Measurements from ENCODE around the gene TMEM38B. TPM values are rescaled to one million over a fixed set of nuclear protein-coding genes. Genes with fewer than 3 reads are reported as not detected.
"Not testable (repeated sequence)": the region's sequence is repeated elsewhere in the genome, so short reads cannot be mapped to it uniquely, and the experiment has no call there.

TMEM38B gene
- total and polyA plus RNA-seq, 3 experiments from 2014 or later: 16.1 to 19.2 (median 18.5) TPM

- Mint-ChIP-seq H3K27ac (no peak overlapping the region), H3K4me3 (no peak overlapping the region), H3K4me1 (peaks cover 0 to 4% (median 4%) of the 10 kb centered on the region in 3 donors), H3K36me3 (peaks cover 0 to 17% (median 3%) of the 10 kb centered on the region in 3 donors), H3K27me3 (no peaks in the 10 kb centered on the region), H3K9me3 (no peaks in the 10 kb centered on the region)
- CTCF ChIA-PET: no interaction called here
- Histone ChIP-seq H3K27ac (ENCODE audit: low read depth, low read length) (no peak overlapping the region), H3K4me3 (ENCODE audit: low read length) (no peak overlapping the region), H3K36me3 (ENCODE audit: insufficient read depth, low read length) (no peaks in the 10 kb centered on the region), H3K9me3 (ENCODE audit: low read length) (no peaks in the 10 kb centered on the region), H3K27me3 (ENCODE audit: insufficient read depth, low read length, poor library complexity, severe bottlenecking) (no peaks in the 10 kb centered on the region), H3K4me1 (ENCODE audit: insufficient read depth, low read length) (peaks cover 5% of the 10 kb centered on the region)
- no peak for DNase-seq
- POLR2A ChIA-PET: no interaction called here
Observed at GRCh38 chr9:105713260-105714019, 19.1 kb downstream of the TMEM38B start.

- H3K4me1 ChIP-seq (ENCODE audit: insufficient read depth, low read length): no peaks in the 10 kb centered on the region
- Mint-ChIP-seq H3K27ac (no peak overlapping the region), H3K4me1 (no peaks in the 10 kb centered on the region), H3K4me3 (no peak overlapping the region), H3K27me3 (no peaks in the 10 kb centered on the region), H3K9me3 (no peaks in the 10 kb centered on the region), H3K36me3 (peaks cover 0 to 17% (median 3%) of the 10 kb centered on the region in 3 donors)
- no peaks in the 10 kb centered on the region for H3K27me3 ChIP-seq (ENCODE audit: insufficient read depth, low read length, poor library complexity, severe bottlenecking)
- H3K9me3 ChIP-seq (ENCODE audit: low read length): no peaks in the 10 kb centered on the region
- H3K4me3 ChIP-seq (ENCODE audit: low read length): no peak overlapping the region
- ChIA-PET CTCF (interaction anchor here (0.9 to 1.0 kb wide), 2 partner anchors 101 to 105 kb away, joined by 3 read pairs; no protein-coding TSS in a partner anchor), POLR2A (no interaction called here)
- H3K36me3 ChIP-seq (ENCODE audit: insufficient read depth, low read length): no peaks in the 10 kb centered on the region
- no peak overlapping the region for H3K27ac ChIP-seq (ENCODE audit: low read depth, low read length)
- DNase-seq: no peak
Observed at GRCh38 chr9:105714020-105714331, 19.6 kb downstream of the TMEM38B start.

- Mint-ChIP-seq H3K4me3 (no peak overlapping the region), H3K27me3 (no peaks in the 10 kb centered on the region), H3K9me3 (no peaks in the 10 kb centered on the region), H3K4me1 (no peaks in the 10 kb centered on the region), H3K36me3 (peaks cover 0 to 6% (median 0%) of the 10 kb centered on the region in 3 donors), H3K27ac (no peak overlapping the region)
- CTCF ChIA-PET: interaction anchor here (1.2 kb wide), 1 partner anchor 100 kb away, joined by 3 read pairs; no protein-coding TSS in a partner anchor
- Histone ChIP-seq H3K27me3 (ENCODE audit: insufficient read depth, low read length, poor library complexity, severe bottlenecking) (no peaks in the 10 kb centered on the region), H3K27ac (ENCODE audit: low read depth, low read length) (no peak overlapping the region), H3K4me1 (ENCODE audit: insufficient read depth, low read length) (no peaks in the 10 kb centered on the region), H3K4me3 (ENCODE audit: low read length) (no peak overlapping the region), H3K9me3 (ENCODE audit: low read length) (no peaks in the 10 kb centered on the region), H3K36me3 (ENCODE audit: insufficient read depth, low read length) (no peaks in the 10 kb centered on the region)
- no peak for DNase-seq
- POLR2A ChIA-PET: no interaction called here
Observed at GRCh38 chr9:105716146-105716545, 21.8 kb downstream of the TMEM38B start.

GRCh38 chr9:105722099-105722498, 27.8 kb downstream of the TMEM38B start:
- Histone ChIP-seq H3K36me3 (ENCODE audit: insufficient read depth, low read length) (no peaks in the 10 kb centered on the region), H3K4me3 (ENCODE audit: low read length) (no peak overlapping the region), H3K27me3 (ENCODE audit: insufficient read depth, low read length, poor library complexity, severe bottlenecking) (no peaks in the 10 kb centered on the region), H3K4me1 (ENCODE audit: insufficient read depth, low read length) (no peaks in the 10 kb centered on the region), H3K9me3 (ENCODE audit: low read length) (no peaks in the 10 kb centered on the region), H3K27ac (ENCODE audit: low read depth, low read length) (no peak overlapping the region)
- no peaks in the 10 kb centered on the region for H3K27me3 Mint-ChIP-seq
- H3K36me3 Mint-ChIP-seq: peaks cover 2 to 19% (median 2%) of the 10 kb centered on the region in 3 donors
- ChIA-PET POLR2A (no interaction called here), CTCF (no interaction called here)
- H3K4me3 Mint-ChIP-seq: no peak overlapping the region
- no peaks in the 10 kb centered on the region for H3K4me1 Mint-ChIP-seq
- DNase-seq: no peak
- no peak overlapping the region for H3K27ac Mint-ChIP-seq
- no peaks in the 10 kb centered on the region for H3K9me3 Mint-ChIP-seq

GRCh38 chr9:105725370-105725769, 31.0 kb downstream of the TMEM38B start:
- H3K27me3 ChIP-seq (ENCODE audit: insufficient read depth, low read length, poor library complexity, severe bottlenecking): no peaks in the 10 kb centered on the region
- H3K36me3 Mint-ChIP-seq: peaks cover 8 to 34% (median 28%) of the 10 kb centered on the region in 3 donors
- CTCF ChIA-PET: no interaction called here
- no peaks in the 10 kb centered on the region for H3K27me3 Mint-ChIP-seq
- H3K4me1 Mint-ChIP-seq: no peaks in the 10 kb centered on the region
- H3K4me3 ChIP-seq (ENCODE audit: low read length): no peak overlapping the region
- H3K4me3 Mint-ChIP-seq: no peak overlapping the region
- POLR2A ChIA-PET: no interaction called here
- no peaks in the 10 kb centered on the region for H3K4me1 ChIP-seq (ENCODE audit: insufficient read depth, low read length)
- no peak overlapping the region for H3K27ac ChIP-seq (ENCODE audit: low read depth, low read length)
- H3K9me3 ChIP-seq (ENCODE audit: low read length): no peaks in the 10 kb centered on the region
- no peak overlapping the region for H3K27ac Mint-ChIP-seq
- H3K36me3 ChIP-seq (ENCODE audit: insufficient read depth, low read length): no peaks in the 10 kb centered on the region
- no peak for DNase-seq
- H3K9me3 Mint-ChIP-seq: peaks cover 0 to 13% (median 2%) of the 10 kb centered on the region in 5 donors

- H3K27me3 Mint-ChIP-seq: not testable (repeated sequence)
Observed at GRCh38 chr9:105728230-105728629, 33.9 kb downstream of the TMEM38B start.

DNA sequence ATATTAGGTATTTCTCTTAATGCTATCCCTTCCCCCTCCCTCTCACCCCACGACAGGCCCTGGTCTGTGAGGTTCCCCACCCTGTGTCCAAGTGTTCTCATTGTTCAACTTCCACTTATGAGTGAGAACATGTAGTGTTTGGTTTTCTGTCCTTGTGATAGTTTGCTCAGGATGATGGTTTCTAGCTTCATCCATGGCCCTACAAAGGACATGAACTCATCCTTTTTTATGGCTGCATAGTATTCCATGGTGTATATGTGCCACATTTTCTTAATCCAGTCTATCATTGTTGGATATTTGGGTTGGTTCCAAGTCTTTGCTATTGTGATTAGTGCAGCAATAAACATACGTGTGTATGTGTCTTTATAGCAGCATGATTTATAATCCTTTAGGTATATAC, 37.1 kb downstream of the TMEM38B start:
- H3K36me3 ChIP-seq (ENCODE audit: insufficient read depth, low read length); H3K27ac ChIP-seq (ENCODE audit: low read depth, low read length); H3K27me3 ChIP-seq (ENCODE audit: insufficient read depth, low read length, poor library complexity, severe bottlenecking); CTCF ChIA-PET; H3K27me3 Mint-ChIP-seq; POLR2A ChIA-PET; H3K4me1 ChIP-seq (ENCODE audit: insufficient read depth, low read length); H3K27ac Mint-ChIP-seq; H3K4me1 Mint-ChIP-seq; H3K4me3 Mint-ChIP-seq; H3K4me3 ChIP-seq (ENCODE audit: low read length); DNase-seq: not testable (repeated sequence)
- H3K9me3 ChIP-seq (ENCODE audit: low read length): peaks cover 11% of the 10 kb centered on the region
- peaks cover 29 to 85% (median 65%) of the 10 kb centered on the region in 3 donors for H3K36me3 Mint-ChIP-seq
- peaks cover 25 to 62% (median 40%) of the 10 kb centered on the region in 5 donors for H3K9me3 Mint-ChIP-seq

More at GRCh38 chr9:105728230-105728629, 33.9 kb downstream of the TMEM38B start:
- H3K36me3 ChIP-seq (ENCODE audit: insufficient read depth, low read length); H3K4me3 Mint-ChIP-seq; H3K4me1 ChIP-seq (ENCODE audit: insufficient read depth, low read length); H3K4me1 Mint-ChIP-seq; CTCF ChIA-PET; H3K27ac ChIP-seq (ENCODE audit: low read depth, low read length); H3K4me3 ChIP-seq (ENCODE audit: low read length); POLR2A ChIA-PET; H3K27ac Mint-ChIP-seq; H3K27me3 ChIP-seq (ENCODE audit: insufficient read depth, low read length, poor library complexity, severe bottlenecking); DNase-seq; H3K9me3 ChIP-seq (ENCODE audit: low read length): not testable (repeated sequence)
- peaks cover 17 to 54% (median 50%) of the 10 kb centered on the region in 3 donors for H3K36me3 Mint-ChIP-seq
- peaks cover 2 to 30% (median 11%) of the 10 kb centered on the region in 5 donors for H3K9me3 Mint-ChIP-seq

GRCh38 chr9:105735366-105735765, 41.0 kb downstream of the TMEM38B start:
- peaks cover 33 to 59% (median 40%) of the 10 kb centered on the region in 5 donors for H3K9me3 Mint-ChIP-seq
- no peak for DNase-seq
- ChIA-PET CTCF (no interaction called here), POLR2A (no interaction called here)
- no peaks in the 10 kb centered on the region for H3K4me1 ChIP-seq (ENCODE audit: insufficient read depth, low read length)
- no peak overlapping the region for H3K27ac ChIP-seq (ENCODE audit: low read depth, low read length)
- no peak overlapping the region for H3K27ac Mint-ChIP-seq
- peaks cover 11% of the 10 kb centered on the region for H3K9me3 ChIP-seq (ENCODE audit: low read length)
- H3K36me3 Mint-ChIP-seq: peaks cover 26 to 93% (median 68%) of the 10 kb centered on the region in 3 donors
- no peaks in the 10 kb centered on the region for H3K4me1 Mint-ChIP-seq
- H3K4me3 ChIP-seq (ENCODE audit: low read length): no peak overlapping the region
- H3K27me3 ChIP-seq (ENCODE audit: insufficient read depth, low read length, poor library complexity, severe bottlenecking): no peaks in the 10 kb centered on the region
- H3K4me3 Mint-ChIP-seq: no peak overlapping the region
- no peaks in the 10 kb centered on the region for H3K27me3 Mint-ChIP-seq
- no peaks in the 10 kb centered on the region for H3K36me3 ChIP-seq (ENCODE audit: insufficient read depth, low read length)

Data from CD8-positive, alpha-beta memory T cell (primary cell).